Measurements from ENCODE around the gene CAMK1.

The CAMK1 gene

DNA sequence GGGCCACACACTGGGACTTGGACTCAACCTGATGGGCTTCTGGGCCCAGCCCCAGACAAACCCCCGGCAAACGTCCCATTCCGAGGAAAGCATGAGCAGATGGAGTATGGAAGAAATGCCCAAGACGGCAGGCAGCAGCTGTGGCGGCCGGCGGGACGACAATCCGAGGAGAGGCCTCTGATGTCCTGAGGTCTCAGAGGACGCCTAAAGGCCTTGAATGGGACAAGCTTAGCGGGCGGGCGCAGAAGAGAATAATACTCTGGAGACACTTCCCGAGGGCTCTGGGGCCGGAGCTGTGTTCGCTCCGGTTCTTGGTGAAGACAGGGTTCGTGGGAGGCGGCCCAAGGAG lies 20.5 kb downstream of the CAMK1 start:
- DNase-seq = no peak
- in situ Hi-C loops (cut with HindIII; ENCODE audit: low pct_ligation_motif_present, low pct_unique_long_range_greater_than_20kb, low sequenced_read_pairs) = no loop called here

- in situ Hi-C loops (cut with HindIII; ENCODE audit: low pct_ligation_motif_present, low pct_unique_long_range_greater_than_20kb, low sequenced_read_pairs) = no loop called here
- no peak for DNase-seq
Observed at GRCh38 chr3:9748031-9748430, 21.7 kb downstream of the CAMK1 start.

DNA sequence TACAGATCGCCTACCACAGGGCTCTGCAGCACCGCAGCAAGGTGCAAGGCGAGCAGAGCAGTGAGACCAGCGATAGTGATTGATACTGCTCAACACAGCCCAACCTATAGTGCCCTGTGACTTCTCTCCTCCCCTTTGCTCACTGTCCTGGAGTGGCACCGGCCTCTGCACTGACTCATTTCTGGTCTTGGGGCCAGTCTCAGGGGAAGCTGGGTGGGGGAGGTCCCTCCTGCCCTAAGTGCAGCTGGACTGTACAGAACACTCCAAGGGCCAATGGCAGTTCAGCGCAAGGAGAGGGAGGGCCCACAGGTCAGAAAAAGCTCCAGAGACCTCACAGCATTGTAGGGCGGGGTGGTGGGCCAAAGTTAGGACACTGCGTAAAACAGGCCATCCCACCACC lies 22.5 kb downstream of the CAMK1 start:
- in situ Hi-C loops (cut with HindIII; ENCODE audit: low pct_ligation_motif_present, low pct_unique_long_range_greater_than_20kb, low sequenced_read_pairs) = no loop called here
- peak; percentile 57 for DNase-seq

GRCh38 chr3:9746330-9746729 lies 23.4 kb downstream of the CAMK1 start:
- DNase-seq = peak; percentile 46
- in situ Hi-C loops (cut with HindIII; ENCODE audit: low pct_ligation_motif_present, low pct_unique_long_range_greater_than_20kb, low sequenced_read_pairs) = no loop called here

DNA sequence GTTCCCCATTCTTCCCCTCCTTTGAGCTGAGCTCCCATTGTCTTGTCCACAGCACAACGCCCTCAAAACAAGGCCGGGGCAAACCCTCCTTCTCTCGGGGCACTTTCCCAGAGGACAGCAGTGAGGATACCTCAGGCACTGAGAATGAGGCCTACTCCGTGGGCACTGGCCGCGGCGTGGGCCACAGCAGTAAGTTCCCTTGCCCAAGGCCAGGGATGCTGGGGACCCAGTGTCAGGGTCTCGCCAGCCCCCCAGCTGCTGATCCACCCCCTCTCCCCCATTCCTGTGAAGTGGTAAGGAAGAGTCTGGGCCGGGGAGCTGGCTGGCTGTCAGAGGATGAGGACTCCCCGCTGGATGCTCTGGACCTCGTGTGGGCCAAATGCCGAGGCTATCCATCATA lies 24.2 kb downstream of the CAMK1 start:
- in situ Hi-C loops (cut with HindIII; ENCODE audit: low pct_ligation_motif_present, low pct_unique_long_range_greater_than_20kb, low sequenced_read_pairs) = no loop called here
- no peak for DNase-seq

DNA sequence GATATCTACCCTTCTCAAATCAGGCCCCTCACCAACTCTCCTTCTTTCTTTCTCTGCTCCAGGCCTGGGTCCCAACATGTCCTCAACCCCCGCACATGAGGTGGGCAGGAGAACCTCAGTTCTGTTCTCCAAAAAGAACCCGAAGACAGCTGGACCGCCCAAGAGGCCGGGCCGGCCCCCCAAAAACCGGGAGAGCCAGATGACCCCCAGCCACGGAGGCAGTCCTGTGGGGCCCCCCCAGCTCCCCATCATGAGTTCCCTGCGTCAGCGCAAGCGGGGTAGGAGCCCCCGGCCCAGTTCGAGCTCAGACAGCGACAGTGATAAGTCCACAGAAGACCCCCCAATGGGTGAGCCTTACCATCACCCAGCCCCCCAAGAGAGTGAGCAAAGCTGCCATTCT lies 25.6 kb downstream of the CAMK1 start:
- in situ Hi-C loops (cut with HindIII; ENCODE audit: low pct_ligation_motif_present, low pct_unique_long_range_greater_than_20kb, low sequenced_read_pairs) = no loop called here

DNA sequence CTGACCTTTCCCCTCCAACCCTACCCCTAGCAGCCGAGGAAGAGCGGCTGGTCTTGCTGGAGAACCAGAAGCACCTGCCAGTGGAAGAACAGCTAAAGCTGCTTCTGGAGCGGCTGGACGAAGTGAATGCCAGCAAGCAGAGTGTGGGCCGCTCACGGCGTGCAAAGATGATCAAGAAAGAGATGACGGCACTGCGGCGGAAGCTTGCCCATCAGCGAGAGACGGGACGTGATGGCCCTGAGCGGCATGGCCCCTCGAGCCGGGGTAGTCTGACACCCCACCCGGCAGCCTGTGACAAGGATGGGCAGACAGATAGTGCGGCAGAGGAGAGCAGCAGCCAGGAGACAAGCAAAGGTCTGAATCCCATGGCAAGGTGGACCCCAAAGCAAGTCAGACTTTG lies 26.2 kb downstream of the CAMK1 start:
- in situ Hi-C loops (cut with HindIII; ENCODE audit: low pct_ligation_motif_present, low pct_unique_long_range_greater_than_20kb, low sequenced_read_pairs) = no loop called here

More for the DNA sequence above, 25.6 kb downstream of the CAMK1 start:
- no peak for DNase-seq

GRCh38 chr3:9742560-9742959 lies 27.2 kb downstream of the CAMK1 start:
- in situ Hi-C loops (cut with HindIII; ENCODE audit: low pct_ligation_motif_present, low pct_unique_long_range_greater_than_20kb, low sequenced_read_pairs) = no loop called here

More for the DNA sequence above, 26.2 kb downstream of the CAMK1 start:
- no peak for DNase-seq

GRCh38 chr3:9739181-9739580 lies 30.6 kb downstream of the CAMK1 start:
- no peak for DNase-seq
- in situ Hi-C loops (cut with HindIII; ENCODE audit: low pct_ligation_motif_present, low pct_unique_long_range_greater_than_20kb, low sequenced_read_pairs) = no loop called here

More at GRCh38 chr3:9742560-9742959, 27.2 kb downstream of the CAMK1 start:
- no peak for DNase-seq

- no peak for DNase-seq
- in situ Hi-C loops (cut with HindIII; ENCODE audit: low pct_ligation_motif_present, low pct_unique_long_range_greater_than_20kb, low sequenced_read_pairs) = no loop called here
Observed at GRCh38 chr3:9736831-9737230, 32.9 kb downstream of the CAMK1 start.

GRCh38 chr3:9732740-9733115 lies 37.0 kb downstream of the CAMK1 start:
- in situ Hi-C loops (cut with HindIII; ENCODE audit: low pct_ligation_motif_present, low pct_unique_long_range_greater_than_20kb, low sequenced_read_pairs) = no loop called here
- no peak for DNase-seq

- DNase-seq = no peak
- in situ Hi-C loops (cut with HindIII; ENCODE audit: low pct_ligation_motif_present, low pct_unique_long_range_greater_than_20kb, low sequenced_read_pairs) = no loop called here
Observed at GRCh38 chr3:9732080-9732739, 37.5 kb downstream of the CAMK1 start.

DNA sequence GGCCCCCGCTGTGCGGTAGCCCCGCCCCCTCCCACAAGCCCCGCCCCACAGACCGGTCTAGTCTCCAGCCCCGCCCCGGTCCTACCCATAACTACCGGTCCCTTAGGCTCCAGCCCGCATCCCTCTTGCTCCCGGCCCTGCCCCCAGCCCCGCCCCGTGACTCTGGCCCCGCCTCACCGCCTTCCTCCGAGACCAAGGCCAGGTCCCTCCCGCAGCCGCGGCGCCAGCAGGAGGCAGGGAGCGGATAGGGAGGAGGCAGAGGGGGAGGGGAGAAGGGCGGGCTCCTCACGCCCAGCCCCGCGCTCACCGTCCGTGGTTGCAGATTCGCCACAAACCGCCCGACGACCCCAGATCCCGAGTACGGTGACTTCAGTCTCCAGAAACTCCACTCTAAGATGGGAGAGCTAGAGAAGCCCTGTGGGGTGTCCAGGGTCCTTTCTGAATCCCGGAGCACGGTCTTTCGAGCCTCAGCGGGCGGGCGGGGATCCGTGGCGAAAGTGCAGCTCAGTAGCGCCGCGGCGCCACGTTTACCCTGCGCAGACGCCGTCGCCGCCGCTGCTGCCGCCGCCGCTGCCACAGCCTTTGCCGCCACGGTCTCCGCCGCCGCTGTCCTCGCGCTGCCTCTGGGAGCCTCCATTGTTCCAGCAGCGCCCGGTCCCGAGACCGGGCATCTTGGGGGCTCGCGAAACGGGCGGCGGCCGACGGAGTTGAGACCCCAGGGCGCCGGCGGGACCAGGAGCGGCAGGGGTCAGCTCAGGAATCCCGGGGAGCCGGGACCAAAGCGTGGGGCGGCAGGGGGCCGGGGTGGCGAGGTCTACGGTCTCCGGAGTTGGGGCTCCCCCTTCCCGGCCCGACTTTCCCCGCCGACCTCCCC lies 38.3 kb downstream of the CAMK1 start, which contains the start of gene BRPF1:
TSS of gene BRPF1 (plus strand) at position 530 of the 874 bp plus-strand sequence. CDS start 2,406 bp downstream, outside the sequence.
- in situ Hi-C loops (cut with HindIII; ENCODE audit: low pct_ligation_motif_present, low pct_unique_long_range_greater_than_20kb, low sequenced_read_pairs) = no loop called here
- DNase-seq = peak; percentile 96

DNA sequence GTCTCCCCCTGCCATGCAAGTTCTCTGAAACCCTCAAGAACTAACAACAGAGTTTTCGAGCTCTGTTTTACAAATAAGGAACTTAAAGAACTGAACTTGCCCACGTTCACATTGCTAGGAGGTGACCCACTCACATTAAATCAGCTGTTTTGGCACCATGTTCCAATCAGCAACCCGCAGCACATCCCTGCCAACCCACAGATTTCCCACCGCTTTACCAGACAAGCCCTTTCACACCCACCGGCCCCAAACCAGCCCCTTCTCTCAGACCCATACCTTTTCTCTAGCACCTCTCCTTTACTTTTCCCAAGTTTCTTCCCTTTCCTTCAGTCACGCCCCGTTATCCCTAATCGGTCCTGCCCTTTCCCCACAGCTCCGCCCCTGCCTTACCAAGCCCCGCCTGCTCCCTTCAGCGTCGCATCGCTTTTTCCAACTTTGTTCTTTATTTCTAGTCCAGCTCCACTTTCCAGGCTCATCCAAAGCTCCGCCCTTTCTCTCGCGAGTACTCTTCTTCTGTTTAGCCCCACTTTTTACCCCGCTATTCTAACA lies 39.0 kb downstream of the CAMK1 start:
- in situ Hi-C loops (cut with HindIII; ENCODE audit: low pct_ligation_motif_present, low pct_unique_long_range_greater_than_20kb, low sequenced_read_pairs) = no loop called here

DNA sequence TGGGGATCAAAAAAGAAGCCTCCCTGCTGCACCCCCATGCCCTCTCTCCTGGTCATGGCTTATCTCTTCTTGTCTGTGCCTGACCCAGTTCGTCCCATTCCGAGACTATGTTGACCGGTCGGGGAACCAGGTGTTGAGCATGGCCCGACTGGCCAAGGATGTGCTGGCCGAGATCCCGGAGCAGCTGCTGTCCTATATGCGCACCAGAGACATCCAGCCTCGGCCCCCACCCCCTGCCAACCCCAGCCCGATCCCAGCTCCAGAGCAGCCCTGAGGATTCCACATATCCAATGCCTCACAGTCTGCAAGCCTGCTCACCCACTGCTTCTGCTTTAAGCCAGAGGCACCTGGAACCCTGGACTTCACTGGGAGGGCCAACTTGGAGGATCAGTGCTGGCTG lies 40.3 kb downstream of the CAMK1 start:
- no peak for DNase-seq
- in situ Hi-C loops (cut with HindIII; ENCODE audit: low pct_ligation_motif_present, low pct_unique_long_range_greater_than_20kb, low sequenced_read_pairs) = no loop called here

More for the DNA sequence above, 39.0 kb downstream of the CAMK1 start:
- DNase-seq = no peak

DNA sequence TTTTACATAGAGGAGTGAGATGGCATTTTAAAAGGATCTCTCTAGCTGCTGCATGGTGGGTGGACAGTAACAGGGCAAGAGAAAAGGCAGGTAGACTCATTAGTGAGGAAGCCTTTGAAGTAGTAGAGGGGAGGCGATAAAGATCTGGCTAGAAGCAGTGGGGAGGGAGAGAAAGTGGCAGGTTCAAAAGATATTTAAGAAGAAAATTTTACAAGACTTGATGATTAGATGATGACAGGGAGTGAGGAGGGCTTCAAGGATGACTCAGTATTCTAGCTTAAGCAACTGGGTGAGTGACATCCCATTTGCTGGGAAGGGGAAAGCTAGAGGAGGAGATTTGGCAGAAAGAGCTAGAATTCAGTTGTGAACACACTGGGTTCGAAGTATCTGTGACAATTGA lies 42.0 kb downstream of the CAMK1 start:
- in situ Hi-C loops (cut with HindIII; ENCODE audit: low pct_ligation_motif_present, low pct_unique_long_range_greater_than_20kb, low sequenced_read_pairs) = no loop called here
- DNase-seq = no peak

DNA sequence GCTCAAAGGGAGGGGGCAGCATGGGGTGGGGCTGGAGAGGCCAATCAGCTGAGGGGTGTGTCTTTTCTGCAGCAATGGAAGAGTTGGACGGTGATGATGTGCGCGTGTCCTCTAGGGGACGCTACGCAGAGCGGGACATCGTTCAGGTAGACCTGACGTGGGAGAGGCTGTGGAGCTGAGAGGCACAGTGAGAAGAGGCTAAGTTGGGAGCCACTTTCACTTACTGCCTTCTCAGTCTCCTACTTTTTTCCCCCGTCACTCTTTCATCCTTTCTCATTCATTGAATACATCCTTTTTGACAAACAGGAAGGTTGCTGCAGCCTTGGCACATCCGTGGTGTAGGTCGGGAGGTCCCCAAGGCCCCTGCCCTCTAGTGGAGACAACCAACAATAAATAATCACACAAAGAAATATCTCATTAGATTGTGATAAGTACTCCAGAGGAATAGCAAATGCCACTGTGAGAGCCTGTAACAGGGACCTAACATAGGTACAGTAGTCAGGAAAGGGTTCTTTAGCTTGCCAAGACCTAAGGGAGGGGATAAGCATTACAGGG lies 42.6 kb downstream of the CAMK1 start:
- peak; percentile 40 for DNase-seq

DNA sequence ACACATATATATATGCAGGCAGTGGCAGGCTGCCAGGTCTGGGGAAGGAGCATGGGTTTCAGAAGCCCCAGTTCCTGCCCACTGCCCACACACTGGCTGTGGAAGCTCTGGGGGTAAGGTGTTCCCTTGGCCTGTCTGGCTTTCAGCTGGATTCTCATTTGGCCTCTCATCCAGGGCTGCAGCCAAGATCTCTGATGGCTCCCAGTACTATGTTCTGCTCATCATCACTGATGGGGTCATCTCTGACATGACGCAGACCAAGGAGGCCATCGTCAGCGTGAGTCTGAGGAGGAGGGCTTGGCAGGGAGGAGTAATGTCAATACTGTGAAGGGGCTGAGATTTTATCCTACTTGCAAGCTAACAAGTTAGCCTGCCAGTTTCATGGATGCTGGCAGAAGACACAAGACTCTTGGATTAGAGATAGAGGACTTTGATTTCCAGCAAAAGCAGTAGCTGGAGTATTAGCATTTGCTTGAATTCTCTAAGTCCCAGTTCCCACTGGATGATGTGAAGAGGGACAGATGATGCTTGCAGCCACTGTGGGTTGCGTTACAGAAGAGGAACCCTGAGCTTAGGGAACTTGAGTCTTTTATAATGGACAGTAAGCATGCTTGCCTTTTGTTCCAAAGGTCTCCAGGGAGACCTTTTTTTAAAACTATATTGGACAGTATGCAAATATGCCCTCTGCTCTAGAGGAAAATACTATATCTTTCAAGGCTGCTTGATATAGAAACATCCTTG lies 43.8 kb downstream of the CAMK1 start:
- in situ Hi-C loops (cut with HindIII; ENCODE audit: low pct_ligation_motif_present, low pct_unique_long_range_greater_than_20kb, low sequenced_read_pairs) = no loop called here
- no peak for DNase-seq

More for the DNA sequence above, 42.6 kb downstream of the CAMK1 start:
- in situ Hi-C loops (cut with HindIII; ENCODE audit: low pct_ligation_motif_present, low pct_unique_long_range_greater_than_20kb, low sequenced_read_pairs) = no loop called here

- in situ Hi-C loops (cut with HindIII; ENCODE audit: low pct_ligation_motif_present, low pct_unique_long_range_greater_than_20kb, low sequenced_read_pairs) = no loop called here
Observed at GRCh38 chr3:9721700-9722060, 48.1 kb downstream of the CAMK1 start.

More at GRCh38 chr3:9721700-9722060, 48.1 kb downstream of the CAMK1 start:
- DNase-seq = no peak

All from ACHN (cell line).